CD4-positive, alpha-beta memory T cell (primary cell): ENCODE measurements around the gene CCR4. TPM values are rescaled to one million over a fixed set of nuclear protein-coding genes. Genes with fewer than 3 reads are reported as not detected.
"Not testable (repeated sequence)": the region's sequence is repeated elsewhere in the genome, so short reads cannot be mapped to it uniquely, and the experiment has no call there.

Experiments
- CTCF ChIA-PET: fragments of 350-600 bp; sonication (Branson Sonifier 250); formaldehyde crosslinking; loops from one replicate; lab custom pipeline; 2021; ENCODE audit warnings: inconsistent platforms; ENCODE audit not compliant: partially characterized antibody; lab: Charles Lee
- POLR2A ChIA-PET: fragments of 350-600 bp; sonication (Branson Sonifier 250); formaldehyde crosslinking; loops from one replicate; lab custom pipeline; 2021; ENCODE audit not compliant: partially characterized antibody; lab: Charles Lee
- DNase-seq, 5 donors: peaks; one replicate each; pipeline versions ENCODE4 v3.0.0 to v3.0.0-alpha.2; 2020 to 2022; ENCODE audit warnings: mixed read lengths in 1 of 5
- H3K27ac ChIP-seq: one replicate; pipeline ENCODE4 v1.7.0; 2013; ENCODE audit warnings: low read depth, low read length
- H3K27me3 ChIP-seq: 2 replicates; pipeline ENCODE4 v1.7.0; 2013; ENCODE audit warnings: mild to moderate bottlenecking, low read length, moderate library complexity; ENCODE audit not compliant: insufficient read depth
- H3K36me3 ChIP-seq: 2 replicates; pipeline ENCODE4 v1.7.0; 2013; ENCODE audit warnings: mild to moderate bottlenecking, low read length, moderate library complexity; ENCODE audit not compliant: insufficient read depth
- H3K4me1 ChIP-seq: 2 replicates; pipeline ENCODE4 v1.7.0; 2013; ENCODE audit warnings: mild to moderate bottlenecking, low read length, moderate library complexity; ENCODE audit not compliant: insufficient read depth
- H3K4me3 ChIP-seq, 2 donors: one replicate each; pipeline ENCODE4 v1.7.0; 2013; ENCODE audit warnings: low read length in 2 of 2, mild to moderate bottlenecking in 1 of 2
- H3K9me3 ChIP-seq, 2 donors: one replicate each; pipeline ENCODE4 v1.7.0; 2013; ENCODE audit warnings: low read length in 2 of 2, control low read depth in 1 of 2; ENCODE audit not compliant: control insufficient read depth in 1 of 2
- H3K27ac Mint-ChIP-seq, 7 donors: one replicate each; pipeline ENCODE4 v1.8.0; 2020 to 2021; ENCODE audit warnings: mixed read lengths in 7 of 7, mild to moderate bottlenecking in 6 of 7, inconsistent platforms in 3 of 7, moderate library complexity in 3 of 7
- H3K27me3 Mint-ChIP-seq, 2 donors: one replicate each; pipeline ENCODE4 v1.8.0; 2020 to 2021; ENCODE audit warnings: mixed read lengths in 2 of 2
- H3K36me3 Mint-ChIP-seq, 2 donors: one replicate each; pipeline ENCODE4 v1.8.0; 2020 to 2021; ENCODE audit warnings: mixed read lengths in 2 of 2, inconsistent platforms in 1 of 2, mild to moderate bottlenecking in 1 of 2
- H3K4me1 Mint-ChIP-seq, 4 donors: one replicate each; pipeline ENCODE4 v1.8.0; 2020 to 2021; ENCODE audit warnings: mixed read lengths in 4 of 4, mild to moderate bottlenecking in 1 of 4
- H3K4me3 Mint-ChIP-seq, 8 donors: one replicate each; pipeline ENCODE4 v1.8.0; 2020 to 2021; ENCODE audit warnings: mixed read lengths in 8 of 8, mild to moderate bottlenecking in 7 of 8, moderate library complexity in 6 of 8, inconsistent platforms in 3 of 8
- H3K9me3 Mint-ChIP-seq, 8 donors: one replicate each; pipeline ENCODE4 v1.8.0; 2020 to 2021; ENCODE audit warnings: mixed read lengths in 8 of 8, mild to moderate bottlenecking in 5 of 8, inconsistent platforms in 3 of 8, moderate library complexity in 1 of 8
- intact Hi-C: fragments of 100-400 bp; cut with micrococcal nuclease; formaldehyde crosslinking; loops from one replicate; pipeline ENCODE4 v1.15.1; 2023
- polyA plus RNA-seq, 2 donors: library from polyadenylated mRNA; unstranded; fragments of 300-500 nt; fragmentation: Illumina TruSeq; gene quantifications; one replicate each; pipeline ENCODE4 v1.2.3, GENCODE V29; 2021
- total RNA-seq, 2 experiments: library from RNA; stranded (reverse); gene quantifications; one replicate each; pipeline ENCODE4 v1.2.3, GENCODE V29; 2021

Gene CCR4
- total and polyA plus RNA-seq, 4 experiments from 2014 or later = 9.9 to 101 (median 67.2) TPM

- no peaks in the 10 kb centered on the region for H3K9me3 ChIP-seq
- no peak overlapping the region for H3K27ac Mint-ChIP-seq
- peaks cover 0 to 9% of the 10 kb centered on the region in 2 donors for H3K36me3 Mint-ChIP-seq
- no peaks in the 10 kb centered on the region for H3K36me3 ChIP-seq
- POLR2A ChIA-PET = no interaction called here
- H3K27me3 ChIP-seq = no peaks in the 10 kb centered on the region
- peaks cover 0 to 22% (median 17%) of the 10 kb centered on the region in 8 donors for H3K9me3 Mint-ChIP-seq
- intact Hi-C loops = no loop called here
- H3K27ac ChIP-seq = no peak overlapping the region
- H3K4me3 ChIP-seq = no peak overlapping the region
- no peaks in the 10 kb centered on the region for H3K4me1 ChIP-seq
- CTCF ChIA-PET = no interaction called here
- H3K4me3 Mint-ChIP-seq = no peak overlapping the region
- H3K4me1 Mint-ChIP-seq = no peaks in the 10 kb centered on the region
- H3K27me3 Mint-ChIP-seq = no peaks in the 10 kb centered on the region
- no peak for DNase-seq
Observed at GRCh38 chr3:32919920-32920319, 31.5 kb upstream of the CCR4 start.

- Mint-ChIP-seq H3K4me1 (no peaks in the 10 kb centered on the region), H3K4me3 (no peak overlapping the region), H3K9me3 (peaks cover 0 to 19% (median 12%) of the 10 kb centered on the region in 8 donors), H3K27me3 (no peaks in the 10 kb centered on the region), H3K27ac (no peak overlapping the region), H3K36me3 (peaks cover 0 to 4% of the 10 kb centered on the region in 2 donors)
- Histone ChIP-seq H3K4me1 (no peaks in the 10 kb centered on the region), H3K4me3 (no peak overlapping the region), H3K27ac (no peak overlapping the region), H3K36me3 (no peaks in the 10 kb centered on the region), H3K9me3 (no peaks in the 10 kb centered on the region), H3K27me3 (no peaks in the 10 kb centered on the region)
- intact Hi-C loops = no loop called here
- CTCF ChIA-PET = interaction anchor here (0.6 to 1.2 kb wide), 3 partner anchors 11 to 20 kb away, joined by 3 read pairs; no protein-coding TSS in a partner anchor
- POLR2A ChIA-PET = no interaction called here
- DNase-seq = no peak
Observed at GRCh38 chr3:32922078-32922477, 29.4 kb upstream of the CCR4 start.

GRCh38 chr3:32930161-32930560 is 21.3 kb upstream of the CCR4 start:
- Histone ChIP-seq H3K4me1 (no peaks in the 10 kb centered on the region), H3K36me3 (no peaks in the 10 kb centered on the region), H3K9me3 (no peaks in the 10 kb centered on the region), H3K27me3 (no peaks in the 10 kb centered on the region), H3K4me3 (no peak overlapping the region), H3K27ac (no peak overlapping the region)
- intact Hi-C loops = no loop called here
- peaks cover 0 to 9% (median under 1%) of the 10 kb centered on the region in 8 donors for H3K9me3 Mint-ChIP-seq
- H3K4me3 Mint-ChIP-seq = no peak overlapping the region
- ChIA-PET POLR2A (no interaction called here), CTCF (no interaction called here)
- no peak overlapping the region for H3K27ac Mint-ChIP-seq
- H3K4me1 Mint-ChIP-seq = no peaks in the 10 kb centered on the region
- H3K36me3 Mint-ChIP-seq = no peaks in the 10 kb centered on the region
- DNase-seq = no peak
- H3K27me3 Mint-ChIP-seq = peaks cover 6 to 18% of the 10 kb centered on the region in 2 donors

GRCh38 chr3:32931273-32931672 is 20.2 kb upstream of the CCR4 start:
- H3K36me3 Mint-ChIP-seq, H3K4me1 ChIP-seq, H3K36me3 ChIP-seq, H3K27ac ChIP-seq, intact Hi-C loops, DNase-seq, H3K9me3 Mint-ChIP-seq, POLR2A ChIA-PET, H3K9me3 ChIP-seq, H3K27me3 ChIP-seq, H3K4me3 Mint-ChIP-seq, H3K4me3 ChIP-seq, CTCF ChIA-PET, H3K27ac Mint-ChIP-seq, H3K4me1 Mint-ChIP-seq: not testable (repeated sequence)
- H3K27me3 Mint-ChIP-seq = peaks cover 6 to 18% of the 10 kb centered on the region in 2 donors

- peaks cover 0 to 14% of the 10 kb centered on the region in 2 donors for H3K27me3 Mint-ChIP-seq
- H3K27ac ChIP-seq = no peak overlapping the region
- DNase-seq = no peak
- H3K36me3 ChIP-seq = no peaks in the 10 kb centered on the region
- peaks cover 0 to 9% (median 0%) of the 10 kb centered on the region in 8 donors for H3K9me3 Mint-ChIP-seq
- no peaks in the 10 kb centered on the region for H3K4me1 Mint-ChIP-seq
- H3K4me1 ChIP-seq = no peaks in the 10 kb centered on the region
- no peaks in the 10 kb centered on the region for H3K9me3 ChIP-seq
- ChIA-PET POLR2A (no interaction called here), CTCF (interaction anchor here (0.8 to 2.3 kb wide), 19 partner anchors 8 to 773 kb away, joined by 3 to 11 read pairs (median 4); no protein-coding TSS in a partner anchor)
- intact Hi-C loops = loop anchor here (1.0 kb wide), 1 partner anchor 153 kb away; no protein-coding TSS in a partner anchor
- H3K4me3 ChIP-seq = no peak overlapping the region
- H3K27ac Mint-ChIP-seq = no peak overlapping the region
- H3K27me3 ChIP-seq = no peaks in the 10 kb centered on the region
- H3K36me3 Mint-ChIP-seq = no peaks in the 10 kb centered on the region
- no peak overlapping the region for H3K4me3 Mint-ChIP-seq
Observed at GRCh38 chr3:32934150-32934742, 17.2 kb upstream of the CCR4 start.

- POLR2A ChIA-PET = no interaction called here
- CTCF ChIA-PET = no interaction called here
- Histone ChIP-seq H3K4me1 (no peaks in the 10 kb centered on the region), H3K9me3 (no peaks in the 10 kb centered on the region), H3K27me3 (no peaks in the 10 kb centered on the region), H3K36me3 (no peaks in the 10 kb centered on the region), H3K27ac (no peak overlapping the region), H3K4me3 (no peak overlapping the region)
- H3K4me1 Mint-ChIP-seq = no peaks in the 10 kb centered on the region
- DNase-seq = no peak
- peak overlapping the region in 1 of 7 donors; percentile 75 for H3K27ac Mint-ChIP-seq
- no peaks in the 10 kb centered on the region for H3K9me3 Mint-ChIP-seq
- peaks cover 0 to 4% of the 10 kb centered on the region in 2 donors for H3K27me3 Mint-ChIP-seq
- H3K4me3 Mint-ChIP-seq = no peak overlapping the region
- H3K36me3 Mint-ChIP-seq = no peaks in the 10 kb centered on the region
- intact Hi-C loops = no loop called here
Observed at GRCh38 chr3:32937331-32937730, 14.1 kb upstream of the CCR4 start.

- H3K4me1 ChIP-seq, DNase-seq, H3K9me3 Mint-ChIP-seq, CTCF ChIA-PET, H3K27me3 Mint-ChIP-seq, H3K27ac Mint-ChIP-seq, H3K9me3 ChIP-seq, H3K4me3 Mint-ChIP-seq, H3K4me1 Mint-ChIP-seq, H3K27me3 ChIP-seq, H3K36me3 Mint-ChIP-seq, POLR2A ChIA-PET, intact Hi-C loops, H3K27ac ChIP-seq, H3K4me3 ChIP-seq, H3K36me3 ChIP-seq: not testable (repeated sequence)
Observed at GRCh38 chr3:32939531-32940284, 11.7 kb upstream of the CCR4 start.
